Fibroblast of lung (primary cell): ENCODE data around the gene GNG13.

Source experiments
- EZH2 ChIP-seq: IDR thresholded peaks from 2 replicates; pipeline ENCODE4 v1.5.1; 2012; ENCODE audit warnings: low read length, control low read depth, mild to moderate bottlenecking; ENCODE audit errors: missing control alignments
- TF ChIP-seq, protein P1 (sequence below), 2 donors: IDR thresholded peaks in 1 of 2; conservative IDR thresholded peaks in 1 of 2; 1 replicate in 1 of 2; 2 replicates in 1 of 2; pipeline ENCODE4 v1.5.1; 2011 to 2012; ENCODE audit warnings: low read length in 2 of 2, control low read depth in 1 of 2, inconsistent platforms in 1 of 2, low read depth in 1 of 2, mild to moderate bottlenecking in 1 of 2

GRCh38 chr16:803754-804080, 3.2 kb upstream of the GNG13 start:
- TF ChIP-seq, protein P1, sequence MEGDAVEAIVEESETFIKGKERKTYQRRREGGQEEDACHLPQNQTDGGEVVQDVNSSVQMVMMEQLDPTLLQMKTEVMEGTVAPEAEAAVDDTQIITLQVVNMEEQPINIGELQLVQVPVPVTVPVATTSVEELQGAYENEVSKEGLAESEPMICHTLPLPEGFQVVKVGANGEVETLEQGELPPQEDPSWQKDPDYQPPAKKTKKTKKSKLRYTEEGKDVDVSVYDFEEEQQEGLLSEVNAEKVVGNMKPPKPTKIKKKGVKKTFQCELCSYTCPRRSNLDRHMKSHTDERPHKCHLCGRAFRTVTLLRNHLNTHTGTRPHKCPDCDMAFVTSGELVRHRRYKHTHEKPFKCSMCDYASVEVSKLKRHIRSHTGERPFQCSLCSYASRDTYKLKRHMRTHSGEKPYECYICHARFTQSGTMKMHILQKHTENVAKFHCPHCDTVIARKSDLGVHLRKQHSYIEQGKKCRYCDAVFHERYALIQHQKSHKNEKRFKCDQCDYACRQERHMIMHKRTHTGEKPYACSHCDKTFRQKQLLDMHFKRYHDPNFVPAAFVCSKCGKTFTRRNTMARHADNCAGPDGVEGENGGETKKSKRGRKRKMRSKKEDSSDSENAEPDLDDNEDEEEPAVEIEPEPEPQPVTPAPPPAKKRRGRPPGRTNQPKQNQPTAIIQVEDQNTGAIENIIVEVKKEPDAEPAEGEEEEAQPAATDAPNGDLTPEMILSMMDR (conservative IDR thresholded peaks at IDR 0.05 in 1 of 2, IDR thresholded peaks at IDR 0.05 in 1 of 2; ENCODE audit: low read depth in 1 of 2, low read length in 2 of 2), result no peak
- no peak for TF ChIP-seq EZH2
